Stimulated activated CD8-positive, alpha-beta memory T cell treated with anti-CD3 and anti-CD28 coated beads, Interleukin-7, amount 100 ng/mL, for 4 hours (primary cell): Measurements from ENCODE around the gene ZC3H12A.

Experiments
- DNase-seq, 2 donors: peaks; one replicate each; pipeline ENCODE4 v3.0.0-alpha.2; 2020; ENCODE audit warnings: low read depth in 2 of 2

ZC3H12A gene

DNA sequence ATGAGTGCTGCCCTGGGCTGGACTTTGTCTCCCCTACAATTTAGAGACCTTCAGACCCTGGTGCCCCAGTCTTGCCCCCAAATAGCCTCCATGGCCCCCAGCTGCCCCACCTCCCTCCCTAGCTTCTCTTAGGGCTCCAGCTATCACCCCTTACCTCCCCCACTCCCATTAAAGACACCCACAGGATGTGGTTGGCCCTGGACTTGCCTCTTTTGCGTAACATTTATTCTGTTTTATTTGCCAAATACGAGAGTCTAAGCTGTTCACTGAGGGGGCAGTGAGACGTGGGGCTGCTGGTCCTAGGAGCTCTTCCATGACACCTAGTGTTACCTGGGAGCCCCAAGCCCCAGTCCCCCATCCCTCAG, 4.5 kb downstream of the ZC3H12A start:
- DNase-seq: no peak

DNA sequence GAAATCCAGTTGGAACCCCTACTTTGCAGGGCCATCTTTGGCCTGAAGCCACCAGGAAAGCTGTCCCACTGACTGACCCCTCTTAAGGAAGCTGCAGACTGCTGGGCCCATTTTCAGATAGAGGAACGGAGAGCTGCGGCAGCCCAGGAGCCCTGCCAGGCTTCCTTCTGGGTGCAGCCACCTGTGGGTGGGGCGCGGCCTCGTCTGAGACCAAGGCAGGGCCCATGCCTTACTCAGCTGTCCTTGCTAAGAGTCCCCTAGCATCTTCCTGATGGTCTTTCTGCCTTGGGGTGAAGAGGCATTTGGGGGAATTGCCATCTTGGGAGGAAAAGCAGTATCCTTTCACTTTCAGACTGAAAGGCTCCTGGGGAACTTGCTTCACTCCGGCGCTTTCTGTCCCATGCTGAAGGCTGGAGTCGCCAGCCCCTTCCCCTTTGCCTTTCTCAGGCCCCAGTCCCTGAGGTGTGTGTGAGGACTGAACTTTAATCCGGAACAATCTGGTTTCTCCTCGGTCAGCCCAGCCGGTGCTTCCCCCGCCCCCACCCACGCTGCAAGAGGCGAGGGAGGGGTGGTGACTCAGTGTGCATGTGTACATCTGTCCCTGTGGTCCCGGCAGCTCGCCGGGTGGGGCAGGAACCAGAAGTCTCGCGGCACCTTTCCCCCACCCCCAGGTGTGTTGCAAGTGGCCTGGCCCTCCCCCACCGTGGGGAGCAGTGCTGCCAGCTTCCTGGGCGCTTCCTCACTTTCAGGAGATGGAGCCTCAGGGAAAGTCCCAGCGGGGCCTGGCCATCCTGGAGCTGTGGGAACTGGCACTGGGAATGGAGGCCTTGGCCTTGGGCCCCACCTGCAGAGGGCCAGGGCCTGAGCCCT, 5.1 kb downstream of the ZC3H12A start:
- peak; percentile 93 for DNase-seq

DNA sequence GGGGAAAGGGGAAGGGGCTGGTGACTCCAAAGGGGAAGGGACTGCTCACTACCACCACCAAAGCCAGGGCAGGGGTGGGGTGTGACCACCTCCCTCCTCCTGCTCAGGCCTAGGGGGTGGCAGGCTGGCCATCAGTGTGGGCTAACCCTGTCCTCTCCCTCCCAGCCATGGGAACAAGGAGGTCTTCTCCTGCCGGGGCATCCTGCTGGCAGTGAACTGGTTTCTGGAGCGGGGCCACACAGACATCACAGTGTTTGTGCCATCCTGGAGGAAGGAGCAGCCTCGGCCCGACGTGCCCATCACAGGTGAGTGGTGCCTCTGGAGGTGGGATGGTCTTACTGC, 5.7 kb downstream of the ZC3H12A start:
- no peak for DNase-seq

DNA sequence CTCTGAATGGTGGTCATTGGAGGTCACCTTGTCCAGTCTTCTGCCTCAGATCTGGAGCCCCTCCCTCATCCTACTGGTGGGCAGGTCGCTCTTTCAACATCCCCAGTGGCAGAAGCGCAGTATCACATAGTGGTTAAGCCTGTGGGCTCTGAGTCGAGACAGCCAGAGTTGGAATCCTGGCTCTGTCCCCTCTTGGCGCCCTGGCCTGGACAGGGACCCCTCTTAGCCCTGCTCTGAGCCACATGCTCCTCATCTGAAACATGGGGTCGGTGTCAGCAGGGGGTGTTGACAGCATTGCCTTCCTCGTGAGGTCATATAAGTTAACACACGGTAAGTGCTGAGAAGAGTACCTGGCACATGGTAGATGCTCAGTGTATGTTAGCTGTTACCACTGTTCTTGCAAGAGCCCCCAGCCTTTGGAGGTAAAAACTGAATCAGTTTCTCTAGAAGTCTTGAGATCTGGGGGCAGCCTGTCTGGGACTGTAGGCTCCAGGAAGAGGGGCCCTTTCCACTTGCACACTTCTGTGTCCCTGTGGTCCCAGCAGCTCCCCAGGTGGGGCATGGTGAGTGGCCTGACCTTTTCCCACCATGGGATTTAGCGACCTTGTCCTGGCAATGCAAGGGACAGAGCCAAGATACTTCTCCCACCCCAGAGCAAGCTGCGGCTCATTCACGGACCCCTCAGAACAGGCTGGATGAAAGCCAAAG, 6.4 kb downstream of the ZC3H12A start:
- DNase-seq: no peak

DNA sequence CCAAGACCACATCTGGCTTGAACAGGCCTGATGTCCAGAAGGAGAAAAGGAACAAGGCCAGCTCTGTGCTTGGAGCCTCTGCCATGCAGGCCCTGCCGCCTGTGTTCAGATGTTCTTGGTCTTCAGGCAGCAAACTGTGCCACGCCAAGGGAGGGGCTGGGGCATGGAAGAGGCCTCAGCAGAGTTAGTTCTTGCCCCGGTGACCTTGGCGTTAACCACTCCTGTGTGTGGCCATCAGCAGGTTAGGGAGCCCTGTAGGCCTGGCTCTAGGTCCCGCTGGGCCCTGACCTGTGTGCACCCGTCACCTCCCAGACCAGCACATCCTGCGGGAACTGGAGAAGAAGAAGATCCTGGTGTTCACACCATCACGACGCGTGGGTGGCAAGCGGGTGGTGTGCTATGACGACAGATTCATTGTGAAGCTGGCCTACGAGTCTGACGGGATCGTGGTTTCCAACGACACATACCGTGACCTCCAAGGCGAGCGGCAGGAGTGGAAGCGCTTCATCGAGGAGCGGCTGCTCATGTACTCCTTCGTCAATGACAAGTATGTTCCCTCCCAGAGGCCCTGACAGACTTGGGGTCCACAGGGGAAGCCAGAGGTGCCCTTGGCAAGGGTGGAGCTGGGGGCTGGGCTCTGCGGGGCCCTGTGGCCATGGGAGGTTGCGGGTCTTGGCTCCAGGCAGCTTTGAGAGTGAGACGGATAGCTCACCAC, 7.1 kb downstream of the ZC3H12A start:
- DNase-seq: no peak

DNA sequence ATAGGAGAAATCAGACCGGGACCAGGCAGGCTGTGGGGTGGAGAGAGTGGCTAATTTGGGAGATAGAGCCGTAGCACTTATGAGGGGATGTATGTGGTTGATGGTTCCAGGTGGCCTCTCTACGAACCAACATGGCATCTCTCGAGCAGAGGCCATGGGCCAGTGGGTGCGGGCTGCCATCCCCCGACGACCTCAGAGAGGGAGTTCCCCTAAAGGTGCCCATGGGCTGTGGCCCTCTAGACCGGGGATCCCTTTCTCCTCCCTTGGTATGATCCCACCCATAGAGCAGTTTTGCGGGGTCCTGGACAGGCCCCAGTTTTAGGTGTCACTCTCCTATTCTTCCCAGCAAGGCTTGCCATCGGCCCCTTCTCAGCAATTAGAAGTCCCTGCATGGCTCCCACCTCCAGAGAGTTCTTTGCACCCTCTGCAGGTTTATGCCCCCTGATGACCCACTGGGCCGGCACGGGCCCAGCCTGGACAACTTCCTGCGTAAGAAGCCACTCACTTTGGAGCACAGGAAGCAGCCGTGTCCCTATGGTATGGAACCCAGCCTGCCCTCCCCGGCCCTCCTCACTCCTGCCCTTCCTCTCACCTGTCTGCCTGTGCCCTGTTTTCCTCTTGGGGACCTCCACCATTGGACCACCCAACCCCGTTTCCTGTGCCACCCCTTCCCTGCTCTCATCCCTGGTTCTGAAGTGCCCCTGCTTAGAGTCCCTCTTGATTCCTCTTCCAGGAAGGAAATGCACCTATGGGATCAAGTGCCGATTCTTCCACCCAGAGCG, 7.8 kb downstream of the ZC3H12A start:
- no peak for DNase-seq

DNA sequence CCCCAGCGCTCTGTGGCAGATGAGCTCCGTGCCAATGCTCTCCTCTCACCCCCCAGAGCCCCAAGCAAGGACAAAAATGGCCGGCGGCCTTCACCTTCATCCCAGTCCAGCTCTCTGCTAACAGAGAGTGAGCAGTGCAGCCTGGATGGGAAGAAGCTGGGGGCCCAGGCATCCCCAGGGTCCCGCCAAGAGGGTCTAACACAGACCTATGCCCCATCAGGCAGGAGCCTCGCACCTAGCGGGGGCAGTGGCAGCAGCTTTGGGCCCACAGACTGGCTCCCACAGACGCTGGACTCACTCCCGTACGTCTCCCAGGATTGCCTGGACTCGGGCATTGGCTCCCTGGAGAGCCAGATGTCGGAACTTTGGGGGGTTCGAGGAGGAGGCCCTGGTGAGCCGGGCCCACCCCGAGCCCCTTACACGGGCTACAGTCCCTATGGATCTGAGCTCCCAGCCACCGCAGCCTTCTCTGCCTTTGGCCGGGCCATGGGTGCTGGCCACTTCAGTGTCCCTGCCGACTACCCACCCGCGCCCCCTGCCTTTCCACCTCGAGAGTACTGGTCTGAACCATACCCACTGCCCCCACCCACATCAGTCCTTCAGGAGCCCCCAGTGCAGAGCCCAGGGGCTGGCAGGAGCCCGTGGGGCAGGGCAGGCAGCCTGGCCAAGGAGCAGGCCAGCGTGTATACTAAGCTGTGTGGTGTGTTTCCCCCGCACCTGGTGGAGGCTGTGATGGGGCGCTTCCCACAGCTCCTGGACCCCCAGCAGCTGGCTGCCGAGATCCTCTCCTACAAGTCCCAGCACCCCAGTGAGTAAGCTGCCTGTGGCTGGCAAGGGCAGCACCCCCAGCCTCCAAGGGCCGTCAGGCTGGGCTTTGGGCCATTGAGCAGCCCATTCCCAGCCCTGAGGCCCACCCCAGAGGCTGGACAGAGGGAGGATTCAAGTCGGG, 8.7 kb downstream of the ZC3H12A start:
- no peak for DNase-seq

DNA sequence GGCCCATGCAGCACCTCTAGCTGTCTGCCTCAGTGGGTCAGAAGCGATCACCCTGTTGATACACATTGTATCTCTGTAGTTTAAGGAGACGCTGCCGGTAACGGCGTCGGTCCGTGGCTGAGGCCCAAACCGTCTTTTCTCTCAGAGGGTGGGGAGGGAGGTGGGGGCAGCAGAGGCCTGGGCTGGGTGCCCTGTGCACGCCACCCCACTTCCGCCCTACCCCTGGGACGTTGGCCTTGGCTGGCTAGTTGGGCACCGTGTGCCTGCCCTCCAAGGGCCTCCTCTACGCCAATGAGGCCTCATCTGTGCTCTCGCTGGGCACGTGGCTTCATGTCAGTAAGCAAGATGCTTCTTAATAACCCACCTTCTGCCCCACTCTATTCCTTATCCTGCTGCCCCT, 9.4 kb downstream of the ZC3H12A start:
- no peak for DNase-seq

DNA sequence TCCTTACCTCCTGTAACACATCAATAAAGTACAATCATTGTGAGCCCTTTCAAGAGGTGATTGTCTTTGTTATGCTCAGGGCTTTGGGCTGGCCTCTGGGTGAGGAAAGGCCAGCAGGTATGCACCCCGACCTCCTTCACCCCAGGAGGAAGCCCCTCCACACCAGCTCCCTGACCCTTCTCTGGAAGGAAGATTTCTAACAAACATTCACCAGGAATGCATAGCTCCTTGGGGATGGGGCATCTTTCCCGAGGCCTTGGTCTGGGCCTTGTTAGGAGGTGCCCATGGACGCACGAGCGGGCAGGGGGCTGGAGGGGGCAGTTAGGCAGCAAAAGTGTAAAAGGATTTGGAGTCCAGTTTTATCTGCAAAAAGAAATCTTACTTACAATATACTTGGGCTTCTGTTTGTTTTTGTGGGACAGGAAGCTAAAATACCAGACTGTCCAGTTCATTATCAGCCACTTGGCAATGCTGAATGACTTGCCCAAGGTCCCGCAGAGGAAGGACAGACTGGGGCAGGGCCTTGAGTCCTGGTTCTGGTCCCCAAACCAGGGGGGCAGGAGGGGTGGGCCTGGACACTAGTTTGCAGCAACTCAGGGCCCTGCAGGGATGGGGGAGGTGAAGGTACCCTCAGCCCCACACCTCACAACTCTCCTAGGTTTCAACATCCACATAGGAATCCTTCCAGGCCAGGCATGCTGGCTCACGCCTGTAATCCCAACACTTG, 10.1 kb downstream of the ZC3H12A start:
- no peak for DNase-seq

DNA sequence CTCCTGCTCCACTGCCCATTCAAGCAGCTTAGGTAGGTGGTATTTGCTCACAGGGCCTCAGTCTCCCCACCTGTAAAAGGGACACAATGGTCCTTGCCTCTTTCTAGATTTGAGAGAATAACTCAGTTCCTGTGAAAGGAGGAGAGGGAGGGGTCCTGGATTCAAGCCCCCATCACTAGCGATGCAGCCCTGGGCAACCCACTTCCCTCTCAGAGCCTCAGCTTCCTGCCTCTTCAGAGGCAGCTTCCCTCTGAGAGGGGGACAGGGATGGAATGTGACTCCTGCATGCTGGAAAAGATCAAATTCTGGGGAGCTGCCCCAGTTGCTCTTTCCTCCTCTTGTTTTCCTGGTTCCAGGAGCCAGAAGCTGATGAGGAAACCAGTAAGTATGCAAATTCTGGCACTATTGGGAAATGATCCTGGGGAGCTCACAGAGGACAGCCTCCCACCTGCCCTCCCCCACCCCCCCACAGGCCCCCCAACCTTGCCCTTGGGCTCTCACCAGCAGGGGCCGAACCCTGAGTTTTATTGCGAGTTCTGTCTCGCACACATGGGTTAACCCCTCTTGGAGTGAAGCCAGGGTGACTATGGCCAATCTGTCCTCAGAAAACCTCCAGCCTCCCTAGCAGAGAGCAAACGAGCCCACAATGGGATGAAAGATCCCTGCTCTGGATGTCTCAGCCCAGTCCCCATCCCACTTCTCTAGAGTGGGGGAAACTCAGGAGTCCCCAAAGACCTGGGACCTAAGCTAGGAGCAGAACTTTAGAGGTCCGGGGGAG, 11.7 kb downstream of the ZC3H12A start:
- no peak for DNase-seq

DNA sequence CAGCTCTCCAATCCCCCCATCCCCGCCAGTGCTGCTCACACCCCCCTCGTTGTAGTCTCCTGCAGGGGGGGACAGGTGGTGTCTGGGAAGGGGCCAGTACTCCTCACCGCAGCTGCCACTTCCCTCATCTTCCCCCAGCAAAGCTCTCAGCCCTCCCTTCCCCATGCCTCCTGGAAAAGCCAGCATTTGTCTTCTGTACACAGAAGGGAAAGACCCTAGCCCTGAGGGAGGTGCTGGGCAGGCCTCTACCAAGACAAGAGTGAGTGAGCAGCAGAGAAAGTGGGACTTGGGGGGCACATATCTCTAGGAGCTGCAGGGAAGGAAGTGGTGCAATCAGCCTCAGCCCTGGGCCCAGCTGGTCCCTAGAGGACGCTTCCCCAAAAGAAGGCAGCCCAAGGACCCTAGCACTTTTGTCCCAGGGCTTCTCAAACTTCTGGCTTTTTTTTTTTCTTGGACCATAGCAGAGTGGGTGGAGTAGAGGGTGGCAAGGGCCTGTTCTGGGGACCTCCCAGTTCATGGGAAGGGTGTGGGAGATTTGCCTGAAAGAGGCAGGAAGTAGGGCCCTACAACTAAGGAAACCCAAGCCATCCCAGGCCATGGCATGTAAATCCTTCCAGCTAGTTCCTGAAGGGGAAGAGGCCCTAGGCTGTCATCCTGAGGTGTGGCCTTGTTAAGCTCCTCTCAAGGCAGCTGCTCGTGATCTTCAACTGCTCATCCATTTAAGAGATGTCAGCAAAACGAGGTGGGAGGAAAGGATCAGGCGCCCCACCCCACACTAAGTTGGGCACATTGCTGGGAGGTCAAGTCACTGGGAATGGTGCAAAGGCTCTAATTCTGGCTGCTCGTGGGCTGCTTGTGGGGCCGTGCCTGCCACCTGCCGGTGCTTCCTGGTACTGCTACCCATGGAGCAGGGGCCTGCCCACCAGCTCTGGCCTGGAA, 12.6 kb downstream of the ZC3H12A start:
- DNase-seq: peak; percentile 56 to 61

DNA sequence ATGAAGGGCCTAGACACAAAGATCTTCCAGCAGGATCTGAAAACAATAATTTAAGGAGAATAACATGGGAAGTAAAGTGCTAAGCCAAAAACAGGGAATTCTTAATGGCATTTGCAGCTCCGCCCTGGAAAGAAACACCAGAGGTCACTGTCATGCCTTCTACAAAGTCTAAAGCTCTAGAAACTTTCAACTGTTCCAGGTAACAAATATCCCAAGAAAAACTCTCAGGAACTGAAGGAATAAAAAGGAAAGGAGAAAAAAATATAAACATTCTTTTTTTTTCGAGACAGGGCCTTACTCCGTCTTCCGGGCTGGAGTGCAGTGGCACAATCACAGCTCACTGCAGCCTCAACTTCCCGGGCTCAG, 13.2 kb downstream of the ZC3H12A start:
- DNase-seq: no peak

DNA sequence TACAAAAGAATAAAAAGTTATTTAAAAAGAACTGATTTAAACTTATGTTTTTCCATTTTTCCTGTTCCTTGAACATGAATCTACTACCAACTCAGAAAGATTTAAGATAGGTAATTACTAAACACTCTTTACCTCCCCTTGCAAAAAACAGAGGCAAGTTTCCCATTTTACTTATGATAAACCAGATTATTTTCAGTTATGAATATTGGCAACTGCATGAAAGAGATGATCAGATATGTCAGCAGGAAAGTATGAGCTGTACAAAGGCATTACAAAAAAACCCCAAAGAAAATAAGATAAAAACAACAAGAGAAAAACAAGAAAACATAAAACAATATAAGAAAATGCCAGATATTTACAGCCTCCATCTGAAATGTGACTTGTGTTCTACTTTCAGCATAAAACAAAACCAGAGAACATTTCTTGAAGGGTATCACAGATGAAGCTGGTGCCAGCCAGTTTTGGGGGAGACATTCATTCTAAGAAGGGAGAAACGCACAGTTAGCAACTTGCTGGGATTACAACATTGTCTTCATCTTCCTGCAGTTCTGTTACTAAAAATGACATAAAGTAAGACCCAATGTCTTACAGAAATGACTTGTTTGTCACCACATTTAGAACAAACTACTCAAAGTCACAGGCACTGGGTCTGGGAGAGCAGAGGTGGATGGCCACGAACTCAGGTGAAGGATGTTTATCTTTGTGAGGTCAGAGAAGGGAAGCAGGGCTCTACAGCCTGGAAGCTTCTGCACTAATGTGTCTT, 19.1 kb downstream of the ZC3H12A start:
- DNase-seq: no peak

DNA sequence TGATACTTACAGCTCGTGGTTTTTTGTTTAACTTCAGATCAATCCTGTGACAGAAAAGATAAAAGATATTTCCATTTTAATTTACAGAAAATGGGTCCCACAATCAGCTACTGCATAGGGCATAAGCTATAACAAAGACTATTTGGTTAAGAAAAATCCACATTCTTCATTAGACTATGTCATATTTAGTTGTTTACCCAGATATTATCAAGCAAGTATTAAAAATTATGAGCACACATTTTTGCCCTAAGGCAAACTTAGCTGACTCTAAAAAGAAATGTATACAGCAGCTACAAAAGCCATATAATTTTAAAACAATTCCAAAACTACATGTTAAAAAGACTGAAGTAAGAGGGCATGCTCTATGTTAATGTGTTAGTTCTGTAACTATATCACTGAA, 21.5 kb downstream of the ZC3H12A start:
- DNase-seq: no peak

DNA sequence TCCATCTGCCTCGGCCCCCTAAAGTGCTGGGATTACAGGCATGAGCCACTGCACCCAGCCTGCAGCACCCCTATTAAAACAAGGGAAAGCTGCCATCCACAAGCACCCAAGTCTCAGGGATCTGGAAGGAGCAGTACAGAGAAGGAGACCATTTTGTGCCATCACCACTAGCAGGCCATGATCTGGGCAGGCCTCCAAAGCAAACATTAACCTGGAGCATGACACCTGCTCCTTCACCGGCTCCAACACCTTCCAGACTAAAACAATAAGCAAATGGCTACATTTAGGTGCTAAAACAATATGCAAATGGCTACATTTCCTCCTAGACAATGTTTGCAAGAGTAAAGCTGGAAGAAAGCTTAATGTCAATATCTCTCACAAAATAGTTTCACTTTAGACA, 23.5 kb downstream of the ZC3H12A start:
- no peak for DNase-seq

DNA sequence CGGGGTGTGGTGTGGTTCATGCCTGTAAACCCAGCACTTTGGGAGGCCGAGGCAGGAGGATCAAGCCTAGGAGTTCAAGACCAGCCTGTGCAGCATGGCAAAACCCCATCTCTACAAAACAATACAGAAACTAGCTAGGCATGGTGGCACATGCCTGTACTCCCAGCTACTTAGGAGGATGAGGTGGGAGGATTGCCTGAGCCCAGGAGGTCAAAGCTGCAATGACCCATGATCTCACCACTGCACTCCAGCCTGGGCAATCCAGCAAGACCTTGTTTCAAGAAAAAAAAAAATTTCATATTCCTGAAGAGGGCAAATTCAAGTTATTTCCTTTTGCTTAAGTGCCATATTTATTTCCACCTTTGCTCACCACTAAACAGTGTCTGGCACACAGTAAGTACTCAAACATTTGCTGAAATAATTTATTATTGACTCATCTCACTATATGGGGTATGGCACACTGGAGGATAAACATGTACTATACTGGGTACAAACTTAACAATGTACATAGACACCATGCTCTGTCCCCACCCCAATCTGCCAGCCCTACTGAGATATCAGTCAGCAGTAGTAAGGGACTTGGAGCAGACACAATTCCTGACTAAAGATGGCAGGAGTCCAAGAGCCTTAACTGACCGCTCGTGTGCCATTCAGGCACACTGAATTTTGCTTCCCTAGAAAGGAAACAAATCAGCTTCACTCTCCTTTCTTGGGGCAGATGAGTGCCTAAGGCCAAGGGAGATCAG, 24.7 kb downstream of the ZC3H12A start:
- no peak for DNase-seq

DNA sequence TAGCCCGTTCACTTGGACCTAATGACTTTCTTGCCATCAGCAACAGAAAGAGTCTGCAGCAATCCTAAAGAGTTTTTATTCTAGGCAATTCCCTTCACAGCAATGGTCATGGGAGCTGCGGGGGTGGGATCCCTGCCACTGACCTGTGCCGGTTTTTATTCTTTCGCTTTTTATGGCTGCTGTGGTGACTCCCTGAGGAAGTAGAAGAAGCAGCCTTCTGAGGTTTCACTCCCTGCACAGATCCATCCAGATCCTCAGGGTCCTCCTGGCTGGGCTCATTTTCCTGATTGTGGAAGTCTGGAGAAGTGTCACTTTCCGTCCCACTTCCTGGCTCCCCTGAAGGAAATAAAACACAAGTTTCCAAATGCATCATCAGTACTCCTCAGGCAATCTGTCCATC, 27.3 kb downstream of the ZC3H12A start:
- no peak for DNase-seq
